Epithelial cell of proximal tubule (primary cell): Measurements from ENCODE around the gene FANCB. TPM values are rescaled to one million over a fixed set of nuclear protein-coding genes. Genes with fewer than 3 reads are reported as not detected.

Source experiments
- DNase-seq: peaks from one replicate; pipeline ENCODE4 v3.0.0-alpha.2; 2011; ENCODE audit warnings: low read depth
- H3K4me3 ChIP-seq: 2 replicates; pipeline ENCODE4 v1.5.1; 2011; ENCODE audit warnings: low read depth, mild to moderate bottlenecking, low read length
- CTCF ChIP-seq: conservative IDR thresholded peaks from 2 replicates; pipeline ENCODE4 v1.5.1; 2012; ENCODE audit warnings: low read depth, mild to moderate bottlenecking, low read length
- total RNA-seq: library from RNA; depleted of rRNA; stranded (reverse); fragments of >200 nt; gene quantifications from 2 replicates; pipeline ENCODE4 v1.2.3, GENCODE V29; 2015

FANCB gene
- total RNA-seq, result 3.0 and 5.9 TPM in 2 replicates

GRCh38 chrX:14872851-14873675 lies at the start of gene FANCB, which contains the start of gene MOSPD2:
Gene FANCB (minus strand): TSS chrX:14873069. CDS start chrX:14865510, 7,559 bp downstream.
Gene MOSPD2 (plus strand): TSS chrX:14873421. CDS start chrX:14873529, 108 bp downstream.
- DNase-seq, result peak; percentile 46
- no peak for TF ChIP-seq CTCF
- H3K4me3 ChIP-seq, result peak within 1 kb of the TSS; percentile 87

- no peak overlapping the region for H3K4me3 ChIP-seq
- DNase-seq, result no peak
- no peak for TF ChIP-seq CTCF
Observed at GRCh38 chrX:14922437-14922836, 49.6 kb upstream of the FANCB start.

- DNase-seq, result no peak
- TF ChIP-seq CTCF, result no peak
- H3K4me3 ChIP-seq, result no peak overlapping the region
Observed at GRCh38 chrX:14920196-14920595, 47.3 kb upstream of the FANCB start.

- no peak for DNase-seq
- H3K4me3 ChIP-seq, result no peak overlapping the region
- TF ChIP-seq CTCF, result no peak
Observed at GRCh38 chrX:14919407-14919806, 46.5 kb upstream of the FANCB start.

- no peak for DNase-seq
- TF ChIP-seq CTCF, result no peak
Observed at GRCh38 chrX:14916017-14916674, 43.3 kb upstream of the FANCB start.

GRCh38 chrX:14915596-14915995 lies 42.7 kb upstream of the FANCB start:
- no peak for TF ChIP-seq CTCF
- DNase-seq, result no peak
- H3K4me3 ChIP-seq, result no peak overlapping the region

More at GRCh38 chrX:14916017-14916674, 43.3 kb upstream of the FANCB start:
- no peak overlapping the region for H3K4me3 ChIP-seq

- DNase-seq, result no peak
- H3K4me3 ChIP-seq, result no peak overlapping the region
- TF ChIP-seq CTCF, result no peak
Observed at GRCh38 chrX:14913241-14913640, 40.4 kb upstream of the FANCB start.
